Mesenchymal stem cell (in vitro differentiated cells and primary cell): ENCODE data around the gene ARHGAP23.
"Not testable (repeated sequence)": the region's sequence is repeated elsewhere in the genome, so short reads cannot be mapped to it uniquely, and the experiment has no call there.

Experiments used
- DNase-seq: peaks from one replicate; pipeline ENCODE4 v3.0.0-alpha.2; 2013
- H2AFZ ChIP-seq: one replicate; pipeline ENCODE4 v1.6.1; 2013; ENCODE audit warnings: low read depth, mild to moderate bottlenecking, control low read depth, inconsistent platforms, low read length, moderate library complexity
- H2AK5ac ChIP-seq: 2 replicates; pipeline ENCODE4 v1.6.1; 2013; ENCODE audit warnings: low read length, moderate library complexity, mild to moderate bottlenecking, inconsistent platforms; ENCODE audit not compliant: severe bottlenecking
- H2BK120ac ChIP-seq: one replicate; pipeline ENCODE4 v1.6.1; 2013; ENCODE audit warnings: low read depth, mild to moderate bottlenecking, inconsistent platforms, low read length, moderate library complexity
- H2BK12ac ChIP-seq, 2 experiments: one replicate each; pipeline ENCODE4 v1.6.1; 2013; ENCODE audit warnings: inconsistent platforms in 2 of 2, low read length in 2 of 2, mild to moderate bottlenecking in 2 of 2, moderate library complexity in 2 of 2, control low read depth in 1 of 2
- H2BK15ac ChIP-seq: one replicate; pipeline ENCODE4 v1.6.1; 2013; ENCODE audit warnings: mild to moderate bottlenecking, low read depth, inconsistent platforms; ENCODE audit not compliant: poor library complexity, severe bottlenecking
- H2BK5ac ChIP-seq: 2 replicates; pipeline ENCODE4 v1.6.1; 2013; ENCODE audit warnings: low read depth, mild to moderate bottlenecking, low read length, control low read depth, inconsistent platforms; ENCODE audit not compliant: poor library complexity, severe bottlenecking
- H3K14ac ChIP-seq, 2 experiments: one replicate each; pipeline ENCODE4 v1.6.1; 2013; ENCODE audit warnings: inconsistent platforms in 2 of 2, low read length in 2 of 2, control low read depth in 1 of 2, mild to moderate bottlenecking in 1 of 2, moderate library complexity in 1 of 2
- H3K18ac ChIP-seq, 2 experiments: one replicate each; pipeline ENCODE4 v1.6.1; 2013; ENCODE audit warnings: inconsistent platforms in 2 of 2, low read length in 2 of 2, control low read depth in 1 of 2, low read depth in 1 of 2, mild to moderate bottlenecking in 1 of 2
- H3K23ac ChIP-seq, 2 experiments: one replicate each; pipeline ENCODE4 v1.6.1; 2013; ENCODE audit warnings: inconsistent platforms in 2 of 2, low read length in 2 of 2, mild to moderate bottlenecking in 2 of 2, moderate library complexity in 2 of 2, control low read depth in 1 of 2
- H3K27ac ChIP-seq: 2 replicates; pipeline ENCODE4 v1.5.1; 2013; ENCODE audit warnings: mild to moderate bottlenecking, moderate library complexity, low read length, control low read depth, inconsistent platforms; ENCODE audit not compliant: poor library complexity, severe bottlenecking
- H3K27me3 ChIP-seq, 2 experiments: 2 replicates each; pipeline versions ENCODE4 v1.6.1 to v1.7.0; 2013; ENCODE audit warnings: low read length in 2 of 2, mild to moderate bottlenecking in 2 of 2, moderate library complexity in 2 of 2, control low read depth in 1 of 2, inconsistent platforms in 1 of 2; ENCODE audit not compliant: control insufficient read depth in 1 of 2, insufficient read depth in 1 of 2
- H3K36me3 ChIP-seq, 2 experiments: 2 replicates each; pipeline versions ENCODE4 v1.6.1 to v1.7.0; 2013; ENCODE audit warnings: low read length in 2 of 2, control low read depth in 1 of 2, inconsistent platforms in 1 of 2, low read depth in 1 of 2, mild to moderate bottlenecking in 1 of 2; ENCODE audit not compliant: insufficient read depth in 2 of 2, control insufficient read depth in 1 of 2
- H3K4ac ChIP-seq, 2 experiments: one replicate each; pipeline ENCODE4 v1.6.1; 2013; ENCODE audit warnings: inconsistent platforms in 2 of 2, low read length in 2 of 2, mild to moderate bottlenecking in 2 of 2, moderate library complexity in 2 of 2, control low read depth in 1 of 2, low read depth in 1 of 2
- H3K4me1 ChIP-seq: 2 replicates; pipeline ENCODE4 v1.6.1; 2013; ENCODE audit warnings: low read depth, low read length, control low read depth; ENCODE audit not compliant: control insufficient read depth, insufficient read depth
- H3K4me2 ChIP-seq: 2 replicates; pipeline ENCODE4 v1.6.1; 2013; ENCODE audit warnings: low read length, mild to moderate bottlenecking, inconsistent platforms; ENCODE audit not compliant: poor library complexity, severe bottlenecking
- H3K4me3 ChIP-seq, 2 experiments: 2 replicates each; pipeline versions ENCODE4 v1.5.1 to v1.7.0; 2013; ENCODE audit warnings: low read length in 2 of 2, mild to moderate bottlenecking in 2 of 2, control low read depth in 1 of 2, low read depth in 1 of 2; ENCODE audit not compliant: insufficient read depth in 1 of 2
- H3K79me1 ChIP-seq: replicated peaks from 2 replicates; pipeline ENCODE4 v1.6.1; 2013; ENCODE audit warnings: mild to moderate bottlenecking, control low read depth, low read length, inconsistent platforms; ENCODE audit not compliant: poor library complexity, severe bottlenecking
- H3K9ac ChIP-seq: 2 replicates; pipeline ENCODE4 v1.7.0; 2013; ENCODE audit warnings: mild to moderate bottlenecking, low read length, moderate library complexity
- H3K9me3 ChIP-seq: 2 replicates; pipeline ENCODE4 v1.7.0; 2013; ENCODE audit warnings: mild to moderate bottlenecking, low read length; ENCODE audit not compliant: control insufficient read depth
- H4K8ac ChIP-seq: one replicate; pipeline ENCODE4 v1.6.1; 2013; ENCODE audit warnings: inconsistent platforms, mild to moderate bottlenecking, low read length, moderate library complexity
- H4K91ac ChIP-seq: one replicate; pipeline ENCODE4 v1.6.1; 2013; ENCODE audit warnings: mild to moderate bottlenecking, low read length, inconsistent platforms
- WGBS: methylation state at CpG from one replicate; pipeline ENCODE4 v1.1.7; 2013; ENCODE audit warnings: mixed read lengths; 5-methylcytosine and 5-hydroxymethylcytosine counted together

ARHGAP23 gene

GRCh38 chr17:38435795-38436194 is 7.5 kb downstream of the ARHGAP23 start:
- no peaks in the 10 kb centered on the region for H3K9me3 ChIP-seq
- H2BK120ac ChIP-seq: no peak overlapping the region
- H3K27ac ChIP-seq: no peak overlapping the region
- DNase-seq: no peak
- H3K27me3 ChIP-seq: no peaks in the 10 kb centered on the region
- no peak overlapping the region for H2BK15ac ChIP-seq
- no peak overlapping the region for H3K14ac ChIP-seq
- no peak overlapping the region for H3K23ac ChIP-seq
- no peak overlapping the region for H3K4ac ChIP-seq
- no peak overlapping the region for H4K8ac ChIP-seq
- WGBS: 88% methylated on average over 8 of the region's 9 CpGs
- H2AK5ac ChIP-seq: no peak overlapping the region
- no peak overlapping the region for H2BK12ac ChIP-seq
- no peak overlapping the region for H2AFZ ChIP-seq
- H3K9ac ChIP-seq: no peak overlapping the region
- peaks cover 24% of the 10 kb centered on the region for H3K4me1 ChIP-seq
- no peak overlapping the region for H3K18ac ChIP-seq
- H2BK5ac ChIP-seq: no peak overlapping the region
- H3K4me3 ChIP-seq: no peak overlapping the region
- no peak overlapping the region for H4K91ac ChIP-seq
- H3K4me2 ChIP-seq: no peak overlapping the region
- peaks cover 1% of the 10 kb centered on the region for H3K79me1 ChIP-seq
- H3K36me3 ChIP-seq: peaks cover 0 to 72% of the 10 kb centered on the region in 2 experiments

DNA sequence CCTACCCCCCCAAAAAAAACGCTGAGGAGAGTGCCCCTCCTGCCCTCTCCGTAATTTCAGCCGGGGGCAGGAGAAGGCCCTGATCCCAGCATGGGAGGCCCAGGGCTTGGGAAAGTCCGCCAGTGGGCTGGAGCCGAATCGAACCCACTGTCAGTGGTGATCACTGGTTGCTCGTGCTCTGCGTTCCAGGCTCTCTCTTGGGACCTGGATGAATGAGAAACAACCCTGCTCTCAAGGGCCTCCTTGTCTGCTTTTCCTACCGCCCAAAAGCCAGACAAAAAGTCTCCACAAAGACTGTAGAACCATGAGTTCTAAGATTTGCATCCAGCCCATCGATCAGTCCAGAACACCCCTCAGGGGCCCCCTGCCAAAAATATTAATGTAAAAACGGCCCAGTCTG is 8.1 kb downstream of the ARHGAP23 start:
- H4K8ac ChIP-seq: no peak overlapping the region
- H3K4me3 ChIP-seq: no peak overlapping the region
- H2BK120ac ChIP-seq: no peak overlapping the region
- H2AFZ ChIP-seq: no peak overlapping the region
- H2BK5ac ChIP-seq: no peak overlapping the region
- H4K91ac ChIP-seq: no peak overlapping the region
- no peaks in the 10 kb centered on the region for H3K9me3 ChIP-seq
- H3K14ac ChIP-seq: no peak overlapping the region
- H3K18ac ChIP-seq: no peak overlapping the region
- H3K23ac ChIP-seq: no peak overlapping the region
- peaks cover 2% of the 10 kb centered on the region for H3K79me1 ChIP-seq
- DNase-seq: no peak
- WGBS: 79% methylated on average over 11 of the region's 11 CpGs
- H2BK12ac ChIP-seq: no peak overlapping the region
- no peak overlapping the region for H3K4me2 ChIP-seq
- H3K4ac ChIP-seq: no peak overlapping the region
- H3K27ac ChIP-seq: no peak overlapping the region
- peaks cover 0 to 70% of the 10 kb centered on the region in 2 experiments for H3K36me3 ChIP-seq
- H3K9ac ChIP-seq: no peak overlapping the region
- H3K4me1 ChIP-seq: peaks cover 24% of the 10 kb centered on the region
- H2AK5ac ChIP-seq: no peak overlapping the region
- H2BK15ac ChIP-seq: no peak overlapping the region
- H3K27me3 ChIP-seq: no peaks in the 10 kb centered on the region

GRCh38 chr17:38437313-38437712 is 9.0 kb downstream of the ARHGAP23 start:
- not testable (repeated sequence) for H2AK5ac ChIP-seq, H2AFZ ChIP-seq, H4K91ac ChIP-seq, H3K79me1 ChIP-seq, H3K27ac ChIP-seq, H3K18ac ChIP-seq, H3K4me3 ChIP-seq, DNase-seq, H3K4ac ChIP-seq, H2BK120ac ChIP-seq, H2BK12ac ChIP-seq, H3K23ac ChIP-seq, H3K14ac ChIP-seq, H4K8ac ChIP-seq, H3K9me3 ChIP-seq, H3K4me2 ChIP-seq, H2BK5ac ChIP-seq, H3K9ac ChIP-seq, H2BK15ac ChIP-seq, H3K27me3 ChIP-seq
- WGBS: 100% methylated on average over 1 of the region's 1 CpG
- Histone ChIP-seq H3K4me1 (peaks cover 25% of the 10 kb centered on the region), H3K36me3 (peaks cover 0 to 67% of the 10 kb centered on the region in 2 experiments)

- no peak overlapping the region for H3K27ac ChIP-seq
- no peak overlapping the region for H3K4me3 ChIP-seq
- no peak overlapping the region for H3K9ac ChIP-seq
- no peak overlapping the region for H3K18ac ChIP-seq
- H2AK5ac ChIP-seq: no peak overlapping the region
- no peak overlapping the region for H2BK120ac ChIP-seq
- H4K91ac ChIP-seq: no peak overlapping the region
- peaks cover 0 to 68% of the 10 kb centered on the region in 2 experiments for H3K36me3 ChIP-seq
- H3K27me3 ChIP-seq: no peaks in the 10 kb centered on the region
- no peak overlapping the region for H3K14ac ChIP-seq
- no peak overlapping the region for H2BK12ac ChIP-seq
- H3K9me3 ChIP-seq: no peaks in the 10 kb centered on the region
- peak overlapping the region in 1 of 2 experiments; percentile 42 for H3K23ac ChIP-seq
- WGBS: 100% methylated on average over 2 of the region's 5 CpGs
- H2AFZ ChIP-seq: no peak overlapping the region
- H3K4me1 ChIP-seq: peaks cover 37% of the 10 kb centered on the region
- no peak overlapping the region for H2BK15ac ChIP-seq
- no peak overlapping the region for H2BK5ac ChIP-seq
- peaks cover 2% of the 10 kb centered on the region for H3K79me1 ChIP-seq
- no peak overlapping the region for H3K4ac ChIP-seq
- H4K8ac ChIP-seq: no peak overlapping the region
- H3K4me2 ChIP-seq: no peak overlapping the region
- no peak for DNase-seq
Observed at GRCh38 chr17:38439436-38439835, 11.2 kb downstream of the ARHGAP23 start.
